Limb (tissue), 2 donors: ENCODE results near the gene FBXO31.

ENCODE experiments used
- DNase-seq, 2 donors: peaks; one replicate each; pipeline ENCODE4 v3.0.0-alpha.2; 2016; ENCODE audit errors: extremely low spot score in 2 of 2

FBXO31 gene

GRCh38 chr16:87383505-87384161 is at the start of gene FBXO31:
FBXO31 (minus strand) TSS chr16:87383776; CDS start chr16:87383744, 32 bp downstream.
- peak; percentile 92 to 97 for DNase-seq

- DNase-seq = no peak
Measured at GRCh38 chr16:87432330-87432915, 48.8 kb upstream of the FBXO31 start.

- DNase-seq = no peak
Measured at GRCh38 chr16:87431926-87432325, 48.4 kb upstream of the FBXO31 start.

GRCh38 chr16:87426423-87427215 is 43.0 kb upstream of the FBXO31 start:
- DNase-seq = no peak

GRCh38 chr16:87425941-87426340 is 42.4 kb upstream of the FBXO31 start:
- no peak for DNase-seq

GRCh38 chr16:87424266-87424665 is 40.7 kb upstream of the FBXO31 start:
- no peak for DNase-seq

- no peak for DNase-seq
Measured at GRCh38 chr16:87423429-87423828, 39.9 kb upstream of the FBXO31 start.

GRCh38 chr16:87422106-87422505 is 38.5 kb upstream of the FBXO31 start:
- DNase-seq = no peak

GRCh38 chr16:87421003-87421912 is 37.7 kb upstream of the FBXO31 start:
- no peak for DNase-seq

- no peak for DNase-seq
Measured at GRCh38 chr16:87420026-87421002, 36.7 kb upstream of the FBXO31 start.

GRCh38 chr16:87418644-87419043 is 35.1 kb upstream of the FBXO31 start:
- no peak for DNase-seq

- no peak for DNase-seq
Measured at GRCh38 chr16:87418216-87418615, 34.6 kb upstream of the FBXO31 start.

- DNase-seq = no peak
Measured at GRCh38 chr16:87417528-87417910, 33.9 kb upstream of the FBXO31 start.

GRCh38 chr16:87416826-87417527 is 33.4 kb upstream of the FBXO31 start:
- DNase-seq = peak; percentile 56 to 58

GRCh38 chr16:87415441-87415840 is 31.9 kb upstream of the FBXO31 start:
- DNase-seq = no peak

- no peak for DNase-seq
Measured at GRCh38 chr16:87414251-87414680, 30.7 kb upstream of the FBXO31 start.

GRCh38 chr16:87412996-87413421 is 29.4 kb upstream of the FBXO31 start:
- no peak for DNase-seq

GRCh38 chr16:87412371-87412995 is 28.9 kb upstream of the FBXO31 start:
- DNase-seq = no peak
